Gastroesophageal sphincter (tissue), 4 donors: Measurements from ENCODE around the gene CXCL1. TPM values are rescaled to one million over a fixed set of nuclear protein-coding genes. Genes with fewer than 3 reads are reported as not detected.

Source experiments
- ATAC-seq: fragments of 150-250 bp; one replicate; pipeline ENCODE4 v1.9.1; 2016; ENCODE audit warnings: mild to moderate bottlenecking, moderate library complexity
- H3K27ac ChIP-seq, 4 donors: fragments of 200-600 bp; sonication (generic) in 3 of 4; 1 replicate in 3 of 4; 2 replicates in 1 of 4; pipeline ENCODE4 v1.5.1; 2016 to 2019
- H3K27me3 ChIP-seq: fragments of 200-600 bp; sonication (generic); one replicate; pipeline ENCODE4 v1.5.1; 2019
- H3K36me3 ChIP-seq, 2 donors: fragments of 200-600 bp; sonication (generic); one replicate each; pipeline ENCODE4 v1.5.1; 2019; ENCODE audit warnings: control low read depth in 1 of 2
- H3K4me1 ChIP-seq, 3 donors: fragments of 200-600 bp; sonication (generic); 1 replicate in 2 of 3; 2 replicates in 1 of 3; pipeline ENCODE4 v1.5.1; 2016 to 2019; ENCODE audit warnings: control low read depth in 2 of 3
- H3K4me3 ChIP-seq, 2 donors: fragments of 200-600 bp; sonication (generic); one replicate each; pipeline ENCODE4 v1.5.1; 2019; ENCODE audit warnings: mild to moderate bottlenecking in 1 of 2, moderate library complexity in 1 of 2
- H3K9me3 ChIP-seq, 3 donors: fragments of 200-600 bp; sonication (generic); one replicate each; pipeline ENCODE4 v1.5.1; 2017 to 2019; ENCODE audit warnings: control low read depth in 2 of 3
- CTCF ChIP-seq, 4 experiments: fragments of 200-600 bp in 2 of 4; fragments of 450-650 bp in 2 of 4; sonication (generic) in 1 of 4; IDR thresholded peaks; one replicate each; pipeline ENCODE4 v1.5.1; 2017 to 2019; ENCODE audit warnings: antibody characterized with exemption in 4 of 4, mild to moderate bottlenecking in 2 of 4, moderate library complexity in 2 of 4
- EP300 ChIP-seq: sonication (generic); formaldehyde crosslinking; IDR thresholded peaks from one replicate; pipeline ENCODE4 v1.6.1; 2017; ENCODE audit warnings: antibody characterized with exemption, mild to moderate bottlenecking
- POLR2A ChIP-seq, 2 donors: fragments of 450-650 bp; IDR thresholded peaks; one replicate each; pipeline ENCODE4 v1.6.1; 2017; ENCODE audit warnings: antibody characterized with exemption in 2 of 2, mild to moderate bottlenecking in 2 of 2, moderate library complexity in 1 of 2
- POLR2AphosphoS5 ChIP-seq: sonication (generic); formaldehyde crosslinking; IDR thresholded peaks from one replicate; pipeline ENCODE4 v1.6.1; 2017; ENCODE audit warnings: antibody characterized with exemption
- WGBS, 2 donors: methylation state at CpG; one replicate each; pipeline ENCODE4 v1.1.5; 2018; ENCODE audit warnings: low coverage in 1 of 2; 5-methylcytosine and 5-hydroxymethylcytosine counted together
- total RNA-seq, 4 donors: library from RNA; depleted of rRNA; stranded (reverse); fragments of >200 nt; gene quantifications; one replicate each; pipeline ENCODE4 v1.1.0, GENCODE V29; 2016

Gene CXCL1
- total RNA-seq, 4 donors from 2014 or later, result 1.6 to 10.5 (median 3.1) TPM; not detected in 1

- Histone ChIP-seq H3K4me3 (no peak overlapping the region), H3K36me3 (no peaks in the 10 kb centered on the region), H3K27ac (no peak overlapping the region), H3K4me1 (no peaks in the 10 kb centered on the region), H3K9me3 (no peaks in the 10 kb centered on the region), H3K27me3 (no peaks in the 10 kb centered on the region)
- TF ChIP-seq POLR2A (IDR thresholded peaks at IDR 0.05) (no peak), EP300 (no peak), POLR2AphosphoS5 (no peak), CTCF (IDR thresholded peaks at IDR 0.05) (no peak)
- ATAC-seq, result no peak
- 74 to 82% methylated on average over 3 of the region's 3 CpGs for WGBS, 2 donors
These were observed 8.3 kb upstream of the CXCL1 start for GRCh38 chr4:73860917-73861316.

- TF ChIP-seq EP300 (no peak), CTCF (IDR thresholded peaks at IDR 0.05) (no peak), POLR2A (IDR thresholded peaks at IDR 0.05) (no peak), POLR2AphosphoS5 (no peak)
- Histone ChIP-seq H3K4me1 (no peaks in the 10 kb centered on the region), H3K9me3 (no peaks in the 10 kb centered on the region), H3K4me3 (no peak overlapping the region), H3K36me3 (no peaks in the 10 kb centered on the region), H3K27me3 (no peaks in the 10 kb centered on the region), H3K27ac (no peak overlapping the region)
- WGBS, 2 donors, result 50% methylated on average over 1 of the region's 1 CpG; no CpG with 5 or more reads in 1 of the 2 donors
- no peak for ATAC-seq
These were observed 6.9 kb upstream of the CXCL1 start for GRCh38 chr4:73862322-73862721.

- Histone ChIP-seq H3K9me3 (no peaks in the 10 kb centered on the region), H3K27ac (no peak overlapping the region), H3K4me1 (peaks cover 0 to 9% (median 0%) of the 10 kb centered on the region in 3 donors), H3K4me3 (no peak overlapping the region), H3K27me3 (peaks cover 13% of the 10 kb centered on the region), H3K36me3 (no peaks in the 10 kb centered on the region)
- TF ChIP-seq EP300 (no peak), POLR2A (IDR thresholded peaks at IDR 0.05) (no peak), CTCF (IDR thresholded peaks at IDR 0.05) (no peak), POLR2AphosphoS5 (no peak)
- WGBS, 2 donors, result 69 to 70% methylated on average over 2 of the region's 2 CpGs
- ATAC-seq, result no peak
These were observed 4.8 kb upstream of the CXCL1 start for GRCh38 chr4:73864365-73864764.

- no peak overlapping the region for H3K4me3 ChIP-seq
- H3K27ac ChIP-seq, result no peak overlapping the region
- no peak for ATAC-seq
- no peaks in the 10 kb centered on the region for H3K36me3 ChIP-seq
- no peaks in the 10 kb centered on the region for H3K9me3 ChIP-seq
- H3K27me3 ChIP-seq, result peaks cover 19% of the 10 kb centered on the region
- 66 to 75% methylated on average over 8 of the region's 8 CpGs for WGBS, 2 donors
- H3K4me1 ChIP-seq, result peaks cover 0 to 14% (median 0%) of the 10 kb centered on the region in 3 donors
- TF ChIP-seq EP300 (no peak), POLR2A (IDR thresholded peaks at IDR 0.05) (no peak), POLR2AphosphoS5 (no peak), CTCF (IDR thresholded peaks at IDR 0.05) (no peak)
These were observed 4.2 kb upstream of the CXCL1 start for GRCh38 chr4:73864961-73865360.

- ATAC-seq, result no peak
These were observed 3.6 kb upstream of the CXCL1 start for GRCh38 chr4:73865431-73866096.

More at GRCh38 chr4:73865431-73866096, 3.6 kb upstream of the CXCL1 start:
- Histone ChIP-seq H3K9me3 (no peaks in the 10 kb centered on the region), H3K36me3 (no peaks in the 10 kb centered on the region), H3K4me1 (peaks cover 0 to 14% (median 0%) of the 10 kb centered on the region in 3 donors), H3K27me3 (peaks cover 25% of the 10 kb centered on the region), H3K27ac (no peak overlapping the region), H3K4me3 (no peak overlapping the region)
- WGBS, 2 donors, result 76 to 91% methylated on average over 5 of the region's 5 CpGs
- no peak for TF ChIP-seq POLR2A (IDR thresholded peaks at IDR 0.05)
- no peak for TF ChIP-seq CTCF (IDR thresholded peaks at IDR 0.05)
